OCI-LY1 (cell line): ENCODE measurements around the gene DISP2.

Source experiments
- H2AFZ ChIP-seq: fragments of 200-600 bp; sonication (generic), shearing (Covaris generic); 2 replicates; pipeline ENCODE4 v1.6.0; 2014; ENCODE audit warnings: antibody characterized with exemption, mild to moderate bottlenecking, low read length
- H3F3A ChIP-seq: fragments of 200-600 bp; sonication (generic), shearing (Covaris generic); 2 replicates; pipeline ENCODE4 v1.6.0; 2014; ENCODE audit warnings: mild to moderate bottlenecking, antibody characterized with exemption, low read length, moderate library complexity; ENCODE audit not compliant: insufficient read depth
- H3K27ac ChIP-seq: fragments of 200-600 bp; sonication (generic); 2 replicates; pipeline ENCODE4 v1.5.1; 2014; ENCODE audit warnings: low read length, mixed run types, mild to moderate bottlenecking, low read depth; ENCODE audit not compliant: poor library complexity, severe bottlenecking
- H3K27me3 ChIP-seq: fragments of 200-600 bp; sonication (generic); 2 replicates; pipeline ENCODE4 v1.6.0; 2014; ENCODE audit warnings: antibody characterized with exemption, mild to moderate bottlenecking, low read length, moderate library complexity; ENCODE audit not compliant: insufficient read depth
- H3K36me3 ChIP-seq: fragments of 200-600 bp; sonication (generic); 2 replicates; pipeline ENCODE4 v1.6.1; 2014; ENCODE audit warnings: mild to moderate bottlenecking, antibody characterized with exemption, low read length, moderate library complexity, mixed read lengths; ENCODE audit not compliant: insufficient read depth
- H3K4me1 ChIP-seq: fragments of 200-600 bp; sonication (generic); 2 replicates; pipeline ENCODE4 v1.5.1; 2014; ENCODE audit warnings: mild to moderate bottlenecking, low read length, moderate library complexity; ENCODE audit not compliant: insufficient read depth, severe bottlenecking
- H3K4me2 ChIP-seq: fragments of 200-600 bp; sonication (generic), shearing (Covaris generic); 2 replicates; pipeline ENCODE4 v1.6.1; 2014; ENCODE audit warnings: low read length
- H3K4me3 ChIP-seq: fragments of 200-600 bp; sonication (generic); 2 replicates; pipeline ENCODE4 v1.5.1; 2014; ENCODE audit warnings: low read length, low read depth, mild to moderate bottlenecking, mixed read lengths; ENCODE audit not compliant: poor library complexity, severe bottlenecking
- H3K79me2 ChIP-seq: fragments of 200-600 bp; shearing (Covaris generic); 2 replicates; pipeline ENCODE4 v1.6.1; 2016; ENCODE audit warnings: mixed run types, low read length, mixed read lengths; ENCODE audit not compliant: insufficient read depth
- H3K9ac ChIP-seq: fragments of 200-600 bp; sonication (generic), shearing (Covaris generic); 2 replicates; pipeline ENCODE4 v1.6.1; 2014; ENCODE audit warnings: mild to moderate bottlenecking, low read length, mixed read lengths
- H3K9me2 ChIP-seq: fragments of 200-600 bp; sonication (generic), shearing (Covaris generic); 2 replicates; pipeline ENCODE4 v1.6.1; 2014; ENCODE audit warnings: low read depth, mild to moderate bottlenecking, low read length, mixed read lengths
- H3K9me3 ChIP-seq: fragments of 200-600 bp; shearing (Covaris generic); 2 replicates; pipeline ENCODE4 v1.6.1; 2014; ENCODE audit warnings: low read length, mixed read lengths
- H4K20me1 ChIP-seq: fragments of 200-600 bp; sonication (generic), shearing (Covaris generic); 2 replicates; pipeline ENCODE4 v1.6.0; 2016; ENCODE audit warnings: mild to moderate bottlenecking, low read length; ENCODE audit not compliant: insufficient read depth
- EZH2 ChIP-seq: fragments of 200-600 bp; sonication (generic), shearing (Covaris generic); IDR thresholded peaks from 2 replicates; pipeline ENCODE4 v1.8.0; 2017; ENCODE audit warnings: borderline replicate concordance, mixed run types, mild to moderate bottlenecking, antibody characterized with exemption, low read length, moderate library complexity, mixed read lengths
- TF ChIP-seq, protein P1 (sequence below): fragments of 200-600 bp; sonication (generic), shearing (Covaris generic); IDR thresholded peaks from 2 replicates; pipeline ENCODE4 v1.5.1; 2017; ENCODE audit warnings: mild to moderate bottlenecking, antibody characterized with exemption, low read length, moderate library complexity, mixed read lengths

The DISP2 gene

DNA sequence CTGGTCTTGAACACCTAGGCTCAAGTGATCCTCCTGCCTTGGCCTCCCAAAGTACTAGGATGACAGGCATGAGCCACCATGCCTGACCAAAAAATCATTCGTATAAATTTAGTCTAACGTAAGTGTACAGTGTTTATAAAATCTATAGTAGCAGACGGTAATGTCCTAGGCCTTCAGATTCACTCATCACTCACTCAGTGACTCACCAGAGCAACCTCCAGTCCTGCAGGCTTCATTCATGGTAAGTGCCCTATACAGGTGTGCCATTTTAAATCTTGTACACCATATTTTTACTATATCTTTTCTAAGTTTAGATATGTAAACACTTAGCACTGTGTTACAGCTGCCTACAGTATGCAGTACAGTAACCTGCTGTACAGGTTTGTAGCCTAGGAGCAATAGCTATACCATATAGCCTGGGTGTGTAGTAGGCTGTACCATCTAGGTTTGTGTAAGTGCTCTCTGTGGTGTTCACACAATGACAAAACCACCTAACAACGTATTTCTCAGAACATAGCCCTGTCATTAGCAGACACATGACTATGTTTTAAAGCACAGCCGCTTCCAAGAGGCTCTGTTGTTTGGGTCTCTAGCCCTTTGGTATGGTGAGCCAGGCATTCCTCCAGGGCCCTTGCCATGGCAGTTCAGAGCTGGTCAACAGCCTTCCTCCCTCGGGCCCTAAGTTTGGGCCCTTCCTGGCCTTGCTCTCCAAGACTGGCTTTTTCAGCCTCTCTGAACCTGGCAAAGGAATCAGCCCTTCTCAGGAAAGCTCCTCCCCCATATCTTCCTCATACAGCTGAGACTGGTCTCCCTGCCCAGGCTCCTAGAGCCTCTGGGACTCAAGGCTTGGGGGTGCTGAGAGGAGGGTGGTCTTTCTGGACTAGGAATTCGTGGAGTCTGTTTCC is 15.4 kb upstream of the DISP2 start:
- Histone ChIP-seq H3K9ac (no peak overlapping the region), H3K9me2 (no peaks in the 10 kb centered on the region), H3K36me3 (no peaks in the 10 kb centered on the region), H3K4me2 (no peak overlapping the region), H3K79me2 (no peaks in the 10 kb centered on the region), H2AFZ (no peak overlapping the region), H3K4me1 (no peaks in the 10 kb centered on the region), H3F3A (no peaks in the 10 kb centered on the region), H4K20me1 (no peaks in the 10 kb centered on the region), H3K27ac (no peak overlapping the region), H3K27me3 (no peaks in the 10 kb centered on the region; the same call in 1 of the 2 replicates), H3K4me3 (no peak overlapping the region), H3K9me3 (no peaks in the 10 kb centered on the region)
- TF ChIP-seq, protein P1, sequence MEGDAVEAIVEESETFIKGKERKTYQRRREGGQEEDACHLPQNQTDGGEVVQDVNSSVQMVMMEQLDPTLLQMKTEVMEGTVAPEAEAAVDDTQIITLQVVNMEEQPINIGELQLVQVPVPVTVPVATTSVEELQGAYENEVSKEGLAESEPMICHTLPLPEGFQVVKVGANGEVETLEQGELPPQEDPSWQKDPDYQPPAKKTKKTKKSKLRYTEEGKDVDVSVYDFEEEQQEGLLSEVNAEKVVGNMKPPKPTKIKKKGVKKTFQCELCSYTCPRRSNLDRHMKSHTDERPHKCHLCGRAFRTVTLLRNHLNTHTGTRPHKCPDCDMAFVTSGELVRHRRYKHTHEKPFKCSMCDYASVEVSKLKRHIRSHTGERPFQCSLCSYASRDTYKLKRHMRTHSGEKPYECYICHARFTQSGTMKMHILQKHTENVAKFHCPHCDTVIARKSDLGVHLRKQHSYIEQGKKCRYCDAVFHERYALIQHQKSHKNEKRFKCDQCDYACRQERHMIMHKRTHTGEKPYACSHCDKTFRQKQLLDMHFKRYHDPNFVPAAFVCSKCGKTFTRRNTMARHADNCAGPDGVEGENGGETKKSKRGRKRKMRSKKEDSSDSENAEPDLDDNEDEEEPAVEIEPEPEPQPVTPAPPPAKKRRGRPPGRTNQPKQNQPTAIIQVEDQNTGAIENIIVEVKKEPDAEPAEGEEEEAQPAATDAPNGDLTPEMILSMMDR = no peak
- TF ChIP-seq EZH2 = no peak

DNA sequence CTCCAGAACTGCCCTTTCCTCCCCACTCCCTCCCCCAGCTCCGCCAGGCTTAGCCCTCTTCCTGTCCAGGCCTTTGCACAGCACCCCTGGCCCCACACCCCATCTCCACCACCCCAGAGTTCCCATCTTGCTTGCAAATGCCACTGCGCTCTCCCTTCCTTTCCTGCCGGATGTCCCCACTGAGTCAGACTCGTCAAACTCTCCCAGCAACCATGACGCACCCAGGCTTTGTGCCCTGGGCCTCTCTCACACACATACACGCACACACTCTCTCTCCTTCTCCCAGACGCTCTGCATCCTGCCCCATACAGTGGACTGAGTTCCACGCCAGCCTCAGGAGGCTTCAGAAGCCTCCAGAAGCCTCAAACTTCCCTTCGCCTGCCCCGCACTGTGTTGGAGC is 14.5 kb upstream of the DISP2 start:
- no peaks in the 10 kb centered on the region for H3K9me2 ChIP-seq
- no peak overlapping the region for H3K4me2 ChIP-seq
- TF ChIP-seq, protein P1 = no peak
- no peak for TF ChIP-seq EZH2
- H3K9ac ChIP-seq = no peak overlapping the region
- no peaks in the 10 kb centered on the region for H4K20me1 ChIP-seq
- H3F3A ChIP-seq = no peaks in the 10 kb centered on the region
- H3K79me2 ChIP-seq = no peaks in the 10 kb centered on the region
- H3K4me3 ChIP-seq = no peak overlapping the region
- H3K27ac ChIP-seq = no peak overlapping the region
- no peaks in the 10 kb centered on the region; the same call in 1 of the 2 replicates for H3K27me3 ChIP-seq
- no peaks in the 10 kb centered on the region for H3K36me3 ChIP-seq
- H2AFZ ChIP-seq = no peak overlapping the region
- H3K4me1 ChIP-seq = no peaks in the 10 kb centered on the region
- no peaks in the 10 kb centered on the region for H3K9me3 ChIP-seq

DNA sequence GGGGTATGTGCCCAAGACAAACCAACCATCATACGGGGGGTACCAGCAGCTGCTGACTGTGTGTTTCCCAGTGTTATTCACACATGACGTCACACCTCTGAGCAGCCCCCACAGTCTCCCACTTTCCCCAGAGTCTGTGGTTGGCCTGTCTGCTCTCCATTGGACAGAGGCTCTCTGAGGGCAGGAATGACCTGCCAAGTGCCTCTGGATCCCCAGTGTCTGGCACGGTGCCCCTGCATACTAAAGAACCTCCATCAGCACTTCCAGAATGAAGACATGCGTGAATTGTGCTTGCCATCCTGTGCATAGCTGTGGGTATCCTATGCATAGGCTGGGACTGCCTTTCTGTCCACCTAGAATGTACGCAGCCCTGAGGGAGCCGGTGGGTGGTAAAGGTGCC is 13.8 kb upstream of the DISP2 start:
- no peak overlapping the region for H3K27ac ChIP-seq
- H3K4me2 ChIP-seq = no peak overlapping the region
- no peaks in the 10 kb centered on the region; the same call in 1 of the 2 replicates for H3K27me3 ChIP-seq

More for the DNA sequence above, 13.8 kb upstream of the DISP2 start:
- TF ChIP-seq EZH2 = no peak
- Histone ChIP-seq H3K9me2 (no peaks in the 10 kb centered on the region), H2AFZ (no peak overlapping the region), H4K20me1 (no peaks in the 10 kb centered on the region), H3K9ac (no peak overlapping the region), H3F3A (no peaks in the 10 kb centered on the region), H3K79me2 (no peaks in the 10 kb centered on the region), H3K4me3 (no peak overlapping the region), H3K36me3 (no peaks in the 10 kb centered on the region), H3K9me3 (no peaks in the 10 kb centered on the region), H3K4me1 (no peaks in the 10 kb centered on the region)
